ENCODE data around the gene GCNT2.

Gene GCNT2

GRCh38 chr6:10585209-10585845, 64.2 kb downstream of the GCNT2 start:
- Histone ChIP-seq H3K9me3 (ENCODE audit: control insufficient read depth in 2 of 2, low read length in 2 of 2) (no peaks in the 10 kb centered on the region), H3K4me1 (ENCODE audit: control insufficient read depth in 2 of 2, insufficient read depth in 2 of 2, low read length in 2 of 2) (peaks cover 7 to 9% of the 10 kb centered on the region in 2 donors), H3K9ac (ENCODE audit: low read depth in 1 of 2, low read length in 2 of 2) (no peak overlapping the region), H3K36me3 (ENCODE audit: control insufficient read depth in 2 of 2, insufficient read depth in 2 of 2, low read length in 2 of 2) (no peaks in the 10 kb centered on the region), H3K27ac (ENCODE audit: low read depth in 2 of 2, low read length in 2 of 2) (no peak overlapping the region), H3K27me3 (ENCODE audit: control insufficient read depth in 2 of 2, insufficient read depth in 2 of 2, low read length in 2 of 2) (no peaks in the 10 kb centered on the region), H3K4me3 (ENCODE audit: low read length in 2 of 2) (no peak overlapping the region)

- Histone ChIP-seq H3K4me3 (ENCODE audit: low read length in 2 of 2) (no peak overlapping the region), H3K9me3 (ENCODE audit: control insufficient read depth in 2 of 2, low read length in 2 of 2) (no peaks in the 10 kb centered on the region), H3K36me3 (ENCODE audit: control insufficient read depth in 2 of 2, insufficient read depth in 2 of 2, low read length in 2 of 2) (no peaks in the 10 kb centered on the region), H3K27me3 (ENCODE audit: control insufficient read depth in 2 of 2, insufficient read depth in 2 of 2, low read length in 2 of 2) (no peaks in the 10 kb centered on the region), H3K4me1 (ENCODE audit: control insufficient read depth in 2 of 2, insufficient read depth in 2 of 2, low read length in 2 of 2) (peaks cover 7 to 9% of the 10 kb centered on the region in 2 donors), H3K9ac (ENCODE audit: low read depth in 1 of 2, low read length in 2 of 2) (no peak overlapping the region), H3K27ac (ENCODE audit: low read depth in 2 of 2, low read length in 2 of 2) (no peak overlapping the region)
Measured at GRCh38 chr6:10586302-10586701, 65.2 kb downstream of the GCNT2 start.

- Histone ChIP-seq H3K4me3 (ENCODE audit: low read length in 2 of 2) (no peak overlapping the region), H3K36me3 (ENCODE audit: control insufficient read depth in 2 of 2, insufficient read depth in 2 of 2, low read length in 2 of 2) (no peaks in the 10 kb centered on the region), H3K9ac (ENCODE audit: low read depth in 1 of 2, low read length in 2 of 2) (no peak overlapping the region), H3K27me3 (ENCODE audit: control insufficient read depth in 2 of 2, insufficient read depth in 2 of 2, low read length in 2 of 2) (no peaks in the 10 kb centered on the region), H3K4me1 (ENCODE audit: control insufficient read depth in 2 of 2, insufficient read depth in 2 of 2, low read length in 2 of 2) (peaks cover 7 to 8% of the 10 kb centered on the region in 2 donors), H3K9me3 (ENCODE audit: control insufficient read depth in 2 of 2, low read length in 2 of 2) (no peaks in the 10 kb centered on the region), H3K27ac (ENCODE audit: low read depth in 2 of 2, low read length in 2 of 2) (no peak overlapping the region)
Measured at GRCh38 chr6:10587656-10588406, 66.7 kb downstream of the GCNT2 start.

- Histone ChIP-seq H3K9ac (ENCODE audit: low read depth in 1 of 2, low read length in 2 of 2) (no peak overlapping the region), H3K27me3 (ENCODE audit: control insufficient read depth in 2 of 2, insufficient read depth in 2 of 2, low read length in 2 of 2) (no peaks in the 10 kb centered on the region), H3K9me3 (ENCODE audit: control insufficient read depth in 2 of 2, low read length in 2 of 2) (no peaks in the 10 kb centered on the region), H3K4me1 (ENCODE audit: control insufficient read depth in 2 of 2, insufficient read depth in 2 of 2, low read length in 2 of 2) (peaks cover 0 to 3% of the 10 kb centered on the region in 2 donors), H3K36me3 (ENCODE audit: control insufficient read depth in 2 of 2, insufficient read depth in 2 of 2, low read length in 2 of 2) (no peaks in the 10 kb centered on the region), H3K4me3 (ENCODE audit: low read length in 2 of 2) (no peak overlapping the region), H3K27ac (ENCODE audit: low read depth in 2 of 2, low read length in 2 of 2) (no peak overlapping the region)
Measured at GRCh38 chr6:10588562-10589428, 67.6 kb downstream of the GCNT2 start.

GRCh38 chr6:10589429-10589727, 68.2 kb downstream of the GCNT2 start:
- Histone ChIP-seq H3K27me3 (ENCODE audit: control insufficient read depth in 2 of 2, insufficient read depth in 2 of 2, low read length in 2 of 2) (no peaks in the 10 kb centered on the region), H3K9ac (ENCODE audit: low read depth in 1 of 2, low read length in 2 of 2) (no peak overlapping the region), H3K9me3 (ENCODE audit: control insufficient read depth in 2 of 2, low read length in 2 of 2) (no peaks in the 10 kb centered on the region), H3K4me3 (ENCODE audit: low read length in 2 of 2) (no peak overlapping the region), H3K27ac (ENCODE audit: low read depth in 2 of 2, low read length in 2 of 2) (no peak overlapping the region), H3K36me3 (ENCODE audit: control insufficient read depth in 2 of 2, insufficient read depth in 2 of 2, low read length in 2 of 2) (no peaks in the 10 kb centered on the region), H3K4me1 (ENCODE audit: control insufficient read depth in 2 of 2, insufficient read depth in 2 of 2, low read length in 2 of 2) (peaks cover 0 to 3% of the 10 kb centered on the region in 2 donors)

GRCh38 chr6:10589983-10590382, 68.8 kb downstream of the GCNT2 start:
- Histone ChIP-seq H3K4me3 (ENCODE audit: low read length in 2 of 2) (no peak overlapping the region), H3K27ac (ENCODE audit: low read depth in 2 of 2, low read length in 2 of 2) (no peak overlapping the region), H3K9me3 (ENCODE audit: control insufficient read depth in 2 of 2, low read length in 2 of 2) (no peaks in the 10 kb centered on the region), H3K27me3 (ENCODE audit: control insufficient read depth in 2 of 2, insufficient read depth in 2 of 2, low read length in 2 of 2) (no peaks in the 10 kb centered on the region), H3K36me3 (ENCODE audit: control insufficient read depth in 2 of 2, insufficient read depth in 2 of 2, low read length in 2 of 2) (no peaks in the 10 kb centered on the region), H3K9ac (ENCODE audit: low read depth in 1 of 2, low read length in 2 of 2) (no peak overlapping the region), H3K4me1 (ENCODE audit: control insufficient read depth in 2 of 2, insufficient read depth in 2 of 2, low read length in 2 of 2) (peaks cover 0 to 3% of the 10 kb centered on the region in 2 donors)

- Histone ChIP-seq H3K4me1 (ENCODE audit: control insufficient read depth in 2 of 2, insufficient read depth in 2 of 2, low read length in 2 of 2) (peaks cover 0 to 3% of the 10 kb centered on the region in 2 donors), H3K9ac (ENCODE audit: low read depth in 1 of 2, low read length in 2 of 2) (no peak overlapping the region), H3K9me3 (ENCODE audit: control insufficient read depth in 2 of 2, low read length in 2 of 2) (no peaks in the 10 kb centered on the region), H3K27ac (ENCODE audit: low read depth in 2 of 2, low read length in 2 of 2) (no peak overlapping the region), H3K27me3 (ENCODE audit: control insufficient read depth in 2 of 2, insufficient read depth in 2 of 2, low read length in 2 of 2) (no peaks in the 10 kb centered on the region), H3K4me3 (ENCODE audit: low read length in 2 of 2) (no peak overlapping the region), H3K36me3 (ENCODE audit: control insufficient read depth in 2 of 2, insufficient read depth in 2 of 2, low read length in 2 of 2) (no peaks in the 10 kb centered on the region)
Measured at GRCh38 chr6:10591422-10592160, 70.4 kb downstream of the GCNT2 start.

GRCh38 chr6:10595731-10596664, 74.8 kb downstream of the GCNT2 start:
- Histone ChIP-seq H3K9ac (ENCODE audit: low read depth in 1 of 2, low read length in 2 of 2) (no peak overlapping the region), H3K36me3 (ENCODE audit: control insufficient read depth in 2 of 2, insufficient read depth in 2 of 2, low read length in 2 of 2) (no peaks in the 10 kb centered on the region), H3K27ac (ENCODE audit: low read depth in 2 of 2, low read length in 2 of 2) (no peak overlapping the region), H3K4me3 (ENCODE audit: low read length in 2 of 2) (no peak overlapping the region), H3K4me1 (ENCODE audit: control insufficient read depth in 2 of 2, insufficient read depth in 2 of 2, low read length in 2 of 2) (no peaks in the 10 kb centered on the region), H3K9me3 (ENCODE audit: control insufficient read depth in 2 of 2, low read length in 2 of 2) (no peaks in the 10 kb centered on the region), H3K27me3 (ENCODE audit: control insufficient read depth in 2 of 2, insufficient read depth in 2 of 2, low read length in 2 of 2) (no peaks in the 10 kb centered on the region)

GRCh38 chr6:10597499-10598001, 76.4 kb downstream of the GCNT2 start:
- Histone ChIP-seq H3K9me3 (ENCODE audit: control insufficient read depth in 2 of 2, low read length in 2 of 2) (no peaks in the 10 kb centered on the region), H3K36me3 (ENCODE audit: control insufficient read depth in 2 of 2, insufficient read depth in 2 of 2, low read length in 2 of 2) (no peaks in the 10 kb centered on the region), H3K4me1 (ENCODE audit: control insufficient read depth in 2 of 2, insufficient read depth in 2 of 2, low read length in 2 of 2) (no peaks in the 10 kb centered on the region), H3K9ac (ENCODE audit: low read depth in 1 of 2, low read length in 2 of 2) (no peak overlapping the region), H3K27ac (ENCODE audit: low read depth in 2 of 2, low read length in 2 of 2) (no peak overlapping the region), H3K4me3 (ENCODE audit: low read length in 2 of 2) (no peak overlapping the region), H3K27me3 (ENCODE audit: control insufficient read depth in 2 of 2, insufficient read depth in 2 of 2, low read length in 2 of 2) (no peaks in the 10 kb centered on the region)

All from mucosa of rectum (tissue), 2 donors.